Motor neuron (in vitro differentiated cells): ENCODE results near the gene RAB44. TPM values are rescaled to one million over a fixed set of nuclear protein-coding genes. Genes with fewer than 3 reads are reported as not detected.

ENCODE experiments used
- ATAC-seq, 8 experiments: fragments of 200-7000 bp; cut with Tn5 transposase; replicated peaks in 6 of 8; 2 replicates each; pipeline ENCODE4 v1.8.0; 2021; ENCODE audit warnings: mild to moderate bottlenecking in 8 of 8, moderate library complexity in 8 of 8
- H3K27ac ChIP-seq, 2 donors: fragments of 250-450 bp; sonication (Bioruptor Pico); 2 replicates each; pipeline ENCODE4 v1.9.0; 2021; ENCODE audit warnings: antibody characterized with exemption in 2 of 2, mild to moderate bottlenecking in 2 of 2, moderate library complexity in 1 of 2
- H3K4me1 ChIP-seq, 2 donors: fragments of 250-450 bp; sonication (Bioruptor Pico); replicated peaks in 1 of 2; 2 replicates each; pipeline ENCODE4 v1.6.1; 2021; ENCODE audit warnings: antibody characterized with exemption in 2 of 2, mild to moderate bottlenecking in 2 of 2, moderate library complexity in 1 of 2
- H3K4me3 ChIP-seq, 5 donors: fragments of 250-450 bp; sonication (Bioruptor Pico); 2 replicates each; pipeline ENCODE4 v1.9.0; 2021; ENCODE audit warnings: antibody characterized with exemption in 5 of 5, mild to moderate bottlenecking in 5 of 5, moderate library complexity in 4 of 5
- WGBS, 10 experiments: fragments of 450-650 bp; shearing (Covaris generic); methylation state at CpG; one replicate each; pipeline ENCODE4 v1.0.0; 2022; 5-methylcytosine and 5-hydroxymethylcytosine counted together
- in situ Hi-C, 9 experiments: fragments of 400-800 bp; cut with MboI; loops; one replicate each; pipeline ENCODE4 v1.15.0; 2021; ENCODE audit warnings: low sequenced_read_pairs in 9 of 9, low pct_unique_long_range_greater_than_20kb in 2 of 9; ENCODE audit not compliant: unreplicated experiment in 9 of 9
- total RNA-seq, 8 experiments: library from RNA; unstranded; fragments of 300-600 nt; gene quantifications; 2 replicates each; pipeline versions ENCODE4 v1.2.3 to v1.2.4, GENCODE V29; 2022

The RAB44 gene
- total RNA-seq, 8 experiments from 2014 or later: 0.07 to 0.33 (median 0.09) TPM; not detected in 3

- in situ Hi-C loops: loop anchor here in 2 of 9 experiments (25.0 kb wide), 1 partner anchor 102 kb away; no protein-coding TSS in a partner anchor
- no peak overlapping the region for H3K27ac ChIP-seq
- peaks cover 0 to 5% of the 10 kb centered on the region in 2 donors for H3K4me1 ChIP-seq
- WGBS, 10 experiments: 30 to 80% (median 59%) methylated on average over 1 to 5 of the region's 10 CpGs; no CpG with 5 or more reads in 6 of the 10 experiments
- no peak overlapping the region for H3K4me3 ChIP-seq
- ATAC-seq: no peak
These were observed 16.9 kb downstream of the RAB44 start for GRCh38 chr6:36714511-36714910.

GRCh38 chr6:36715469-36715868 lies 17.8 kb downstream of the RAB44 start:
- no peak overlapping the region for H3K27ac ChIP-seq
- no peak overlapping the region for H3K4me3 ChIP-seq
- in situ Hi-C loops: loop anchor here in 2 of 9 experiments (25.0 kb wide), 1 partner anchor 103 kb away; no protein-coding TSS in a partner anchor
- peaks cover 0 to 5% of the 10 kb centered on the region in 2 donors for H3K4me1 ChIP-seq
- WGBS, 10 experiments: 20 to 90% (median 80%) methylated on average over 1 to 5 of the region's 7 CpGs; no CpG with 5 or more reads in 7 of the 10 experiments
- ATAC-seq: no peak

DNA sequence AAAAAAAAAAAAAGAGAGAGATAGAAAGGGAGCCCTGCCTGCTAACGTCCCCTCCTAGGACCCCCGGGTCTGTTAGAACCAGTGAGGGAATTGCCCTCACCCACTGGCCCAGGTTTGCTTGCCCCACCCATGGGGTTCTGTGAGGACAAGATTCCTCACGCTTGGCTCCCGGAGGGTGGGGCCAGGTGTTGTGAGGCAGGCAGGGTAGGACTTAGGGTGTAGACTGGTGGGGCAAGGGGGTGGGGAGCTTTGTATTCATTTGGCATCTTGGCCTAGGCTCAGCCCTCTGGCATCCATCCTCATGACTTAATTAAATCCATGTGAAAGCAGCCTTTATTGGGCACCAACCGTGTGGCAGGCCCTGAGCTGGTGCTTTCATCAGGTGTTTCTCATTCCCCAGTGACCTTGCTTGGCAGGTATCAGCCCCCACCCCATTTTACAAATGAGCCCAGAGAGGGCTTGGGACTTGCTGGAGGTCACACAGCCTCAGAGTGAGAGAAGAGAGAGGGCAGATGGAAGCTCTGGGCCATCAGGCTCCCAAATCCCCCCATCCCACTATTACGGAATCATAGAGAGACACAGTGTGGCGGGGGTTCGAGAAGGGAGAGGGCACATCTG lies 19.0 kb downstream of the RAB44 start:
- Histone ChIP-seq H3K4me1 (peaks cover 0 to 5% of the 10 kb centered on the region in 2 donors), H3K4me3 (no peak overlapping the region), H3K27ac (no peak overlapping the region)
- WGBS, 10 experiments: 28 to 100% (median 60%) methylated on average over 1 to 4 of the region's 8 CpGs; no CpG with 5 or more reads in 4 of the 10 experiments
- in situ Hi-C loops: loop anchor here in 2 of 9 experiments (25.0 kb wide), 1 partner anchor 104 kb away; no protein-coding TSS in a partner anchor
- ATAC-seq: no peak

- H3K27ac ChIP-seq: peak overlapping the region in 1 of 2 donors; percentile 30
- in situ Hi-C loops: loop anchor here in 2 of 9 experiments (25.0 kb wide), 1 partner anchor 105 kb away; no protein-coding TSS in a partner anchor
- peak in 3 of 8 experiments; percentile 10 to 29 (median 20) for ATAC-seq
- WGBS, 10 experiments: 14 to 92% (median 65%) methylated on average over 1 to 7 of the region's 13 CpGs; no CpG with 5 or more reads in 4 of the 10 experiments
- H3K4me1 ChIP-seq: peaks cover 0 to 7% of the 10 kb centered on the region in 2 donors
- no peak overlapping the region for H3K4me3 ChIP-seq
These were observed 19.7 kb downstream of the RAB44 start for GRCh38 chr6:36717231-36717825.

GRCh38 chr6:36717871-36718540 lies 20.4 kb downstream of the RAB44 start:
- in situ Hi-C loops: loop anchor here in 2 of 9 experiments (25.0 kb wide), 1 partner anchor 106 kb away; no protein-coding TSS in a partner anchor
- WGBS, 10 experiments: 7 to 90% (median 82%) methylated on average over 2 to 6 of the region's 12 CpGs; no CpG with 5 or more reads in 5 of the 10 experiments

GRCh38 chr6:36718560-36718959 lies 20.9 kb downstream of the RAB44 start:
- H3K4me3 ChIP-seq: no peak overlapping the region
- in situ Hi-C loops: loop anchor here in 2 of 9 experiments (25.0 kb wide), 1 partner anchor 106 kb away; no protein-coding TSS in a partner anchor
- ATAC-seq: no peak
- no peak overlapping the region for H3K27ac ChIP-seq
- H3K4me1 ChIP-seq: peaks cover 0 to 8% of the 10 kb centered on the region in 2 donors
- 0 to 100% (median 80%) methylated on average over 1 to 3 of the region's 5 CpGs; no CpG with 5 or more reads in 4 of the 10 experiments for WGBS, 10 experiments

More at GRCh38 chr6:36717871-36718540, 20.4 kb downstream of the RAB44 start:
- no peak overlapping the region for H3K4me3 ChIP-seq
- peaks cover 0 to 8% of the 10 kb centered on the region in 2 donors for H3K4me1 ChIP-seq
- ATAC-seq: no peak
- H3K27ac ChIP-seq: no peak overlapping the region

GRCh38 chr6:36719126-36719525 lies 21.5 kb downstream of the RAB44 start:
- Histone ChIP-seq H3K27ac (no peak overlapping the region), H3K4me3 (no peak overlapping the region), H3K4me1 (peaks cover 0 to 8% of the 10 kb centered on the region in 2 donors)
- in situ Hi-C loops: loop anchor here in 2 of 9 experiments (25.0 kb wide), 1 partner anchor 107 kb away; no protein-coding TSS in a partner anchor
- no peak for ATAC-seq
- 53 to 100% (median 74%) methylated on average over 1 to 5 of the region's 7 CpGs; no CpG with 5 or more reads in 1 of the 10 experiments for WGBS, 10 experiments

- WGBS, 10 experiments: 30 to 73% methylated on average over 2 to 4 of the region's 11 CpGs; no CpG with 5 or more reads in 8 of the 10 experiments
- ATAC-seq: no peak
- in situ Hi-C loops: loop anchor here in 2 of 9 experiments (25.0 kb wide), 1 partner anchor 108 kb away; no protein-coding TSS in a partner anchor
- Histone ChIP-seq H3K4me1 (peaks cover 0 to 13% of the 10 kb centered on the region in 2 donors), H3K27ac (no peak overlapping the region), H3K4me3 (no peak overlapping the region)
These were observed 22.9 kb downstream of the RAB44 start for GRCh38 chr6:36720251-36721141.

DNA sequence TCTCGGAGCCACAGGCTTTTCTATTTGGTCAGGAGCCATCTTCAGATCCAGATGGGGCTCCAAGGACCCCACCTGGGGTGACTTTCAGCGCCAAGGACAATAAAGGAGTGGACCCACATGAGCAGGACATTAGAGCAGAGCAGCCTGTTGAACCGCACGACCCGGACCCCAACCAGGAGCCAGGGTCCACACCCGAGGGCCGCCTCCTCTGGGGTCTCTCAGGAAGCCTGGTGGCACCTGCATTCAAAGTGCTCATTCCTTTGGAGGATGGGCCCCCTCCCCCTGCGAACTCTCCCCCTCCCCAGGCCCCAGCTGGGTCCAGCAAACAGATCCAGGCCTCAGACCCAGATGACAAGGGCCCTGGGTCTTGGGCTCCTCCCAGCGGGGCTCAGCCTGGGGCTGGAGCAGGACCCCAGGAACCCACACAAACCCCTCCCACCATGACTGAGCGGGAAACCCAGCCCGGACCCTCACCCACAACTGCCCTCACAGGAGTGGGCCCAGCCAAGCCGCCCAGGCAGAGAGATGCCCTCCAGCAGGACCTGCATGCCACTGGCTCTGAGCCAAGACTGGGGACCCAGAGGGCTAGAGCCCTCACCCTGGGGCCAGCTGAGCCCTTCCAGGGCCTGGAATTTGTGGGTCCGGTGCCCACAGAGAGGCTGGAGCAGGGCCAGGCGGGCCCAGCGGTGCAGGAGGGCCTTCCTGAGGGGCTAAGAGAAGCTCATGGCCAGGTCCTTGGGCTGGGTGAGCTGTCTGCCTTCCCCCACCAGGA lies 23.9 kb downstream of the RAB44 start:
- WGBS, 10 experiments: 50 to 100% methylated on average over 1 to 2 of the region's 15 CpGs; no CpG with 5 or more reads in 8 of the 10 experiments
- Histone ChIP-seq H3K4me3 (no peak overlapping the region), H3K4me1 (peaks cover 0 to 13% of the 10 kb centered on the region in 2 donors), H3K27ac (no peak overlapping the region)
- in situ Hi-C loops: loop anchor here in 2 of 9 experiments (25.0 kb wide), 1 partner anchor 109 kb away; no protein-coding TSS in a partner anchor
- ATAC-seq: peak in 2 of 8 experiments; percentile 12 to 38

DNA sequence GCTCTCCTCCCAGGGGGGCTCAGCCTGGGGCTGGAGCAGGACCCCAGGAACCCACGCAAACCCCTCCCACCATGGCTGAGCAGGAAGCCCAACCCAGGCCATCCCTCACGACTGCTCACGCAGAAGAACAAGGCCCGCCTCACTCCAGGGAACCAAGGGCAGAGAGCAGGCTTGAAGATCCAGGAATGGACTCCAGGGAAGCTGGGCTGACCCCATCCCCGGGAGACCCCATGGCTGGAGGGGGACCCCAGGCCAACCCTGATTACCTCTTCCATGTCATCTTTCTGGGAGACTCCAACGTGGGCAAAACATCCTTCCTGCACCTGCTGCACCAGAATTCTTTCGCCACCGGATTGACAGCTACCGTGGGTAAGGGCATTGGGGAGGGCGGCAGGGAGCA lies 24.7 kb downstream of the RAB44 start:
- 75 to 100% (median 77%) methylated on average over 3 to 5 of the region's 10 CpGs; no CpG with 5 or more reads in 7 of the 10 experiments for WGBS, 10 experiments
- no peak for ATAC-seq
- H3K4me1 ChIP-seq: peaks cover 0 to 11% of the 10 kb centered on the region in 2 donors
- in situ Hi-C loops: loop anchor here in 2 of 9 experiments (25.0 kb wide), 1 partner anchor 110 kb away; no protein-coding TSS in a partner anchor
- no peak overlapping the region for H3K27ac ChIP-seq
- H3K4me3 ChIP-seq: no peak overlapping the region

- in situ Hi-C loops: loop anchor here in 2 of 9 experiments (25.0 kb wide), 1 partner anchor 111 kb away; no protein-coding TSS in a partner anchor
- 57 to 100% (median 79%) methylated on average over 1 to 2 of the region's 2 CpGs; no CpG with 5 or more reads in 3 of the 10 experiments for WGBS, 10 experiments
These were observed 25.3 kb downstream of the RAB44 start for GRCh38 chr6:36722879-36723278.

More at GRCh38 chr6:36722879-36723278, 25.3 kb downstream of the RAB44 start:
- Histone ChIP-seq H3K27ac (no peak overlapping the region), H3K4me1 (peaks cover 0 to 13% of the 10 kb centered on the region in 2 donors), H3K4me3 (no peak overlapping the region)
- no peak for ATAC-seq
